ENCODE measurements around the gene LAMA1.

GRCh38 chr18:7011142-7011541 is 106.5 kb downstream of the LAMA1 start:
- no peak for TF ChIP-seq POLR2A (IDR thresholded peaks at IDR 0.05)
- TF ChIP-seq, protein P1, sequence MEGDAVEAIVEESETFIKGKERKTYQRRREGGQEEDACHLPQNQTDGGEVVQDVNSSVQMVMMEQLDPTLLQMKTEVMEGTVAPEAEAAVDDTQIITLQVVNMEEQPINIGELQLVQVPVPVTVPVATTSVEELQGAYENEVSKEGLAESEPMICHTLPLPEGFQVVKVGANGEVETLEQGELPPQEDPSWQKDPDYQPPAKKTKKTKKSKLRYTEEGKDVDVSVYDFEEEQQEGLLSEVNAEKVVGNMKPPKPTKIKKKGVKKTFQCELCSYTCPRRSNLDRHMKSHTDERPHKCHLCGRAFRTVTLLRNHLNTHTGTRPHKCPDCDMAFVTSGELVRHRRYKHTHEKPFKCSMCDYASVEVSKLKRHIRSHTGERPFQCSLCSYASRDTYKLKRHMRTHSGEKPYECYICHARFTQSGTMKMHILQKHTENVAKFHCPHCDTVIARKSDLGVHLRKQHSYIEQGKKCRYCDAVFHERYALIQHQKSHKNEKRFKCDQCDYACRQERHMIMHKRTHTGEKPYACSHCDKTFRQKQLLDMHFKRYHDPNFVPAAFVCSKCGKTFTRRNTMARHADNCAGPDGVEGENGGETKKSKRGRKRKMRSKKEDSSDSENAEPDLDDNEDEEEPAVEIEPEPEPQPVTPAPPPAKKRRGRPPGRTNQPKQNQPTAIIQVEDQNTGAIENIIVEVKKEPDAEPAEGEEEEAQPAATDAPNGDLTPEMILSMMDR (IDR thresholded peaks at IDR 0.05): no peak
- TF ChIP-seq POLR2AphosphoS5 (IDR thresholded peaks at IDR 0.05): no peak

All from transverse colon (tissue), 4 donors.